Natural killer cell (primary cell): ENCODE measurements around the gene RASSF4. TPM values are rescaled to one million over a fixed set of nuclear protein-coding genes. Genes with fewer than 3 reads are reported as not detected.

Experiments used
- ATAC-seq, 3 donors: fragments of 150-1000 bp in 2 of 3; fragments of 200-7000 bp in 1 of 3; cut with Tn5 transposase; 1 replicate in 1 of 3; 2 replicates in 2 of 3; pipeline ENCODE4 v1.10.0; 2021; ENCODE audit warnings: mild to moderate bottlenecking in 2 of 3, moderate library complexity in 2 of 3
- DNase-seq, 2 donors: peaks; one replicate each; pipeline versions ENCODE4 v3.0.0 to v3.0.0-alpha.2; 2013 to 2021; ENCODE audit warnings: mixed read lengths in 1 of 2
- H3K27ac ChIP-seq: one replicate; pipeline ENCODE4 v1.5.1; 2013; ENCODE audit warnings: mild to moderate bottlenecking, low read length
- H3K27me3 ChIP-seq: one replicate; pipeline ENCODE4 v1.6.1; 2013; ENCODE audit warnings: low read length; ENCODE audit not compliant: control insufficient read depth, insufficient read depth
- H3K36me3 ChIP-seq: one replicate; pipeline ENCODE4 v1.6.1; 2013; ENCODE audit warnings: low read length; ENCODE audit not compliant: control insufficient read depth, insufficient read depth
- H3K4me1 ChIP-seq: one replicate; pipeline ENCODE4 v1.6.1; 2013; ENCODE audit warnings: low read length; ENCODE audit not compliant: control insufficient read depth, insufficient read depth
- H3K4me3 ChIP-seq: one replicate; pipeline ENCODE4 v1.5.1; 2013; ENCODE audit warnings: low read length
- H3K9me3 ChIP-seq: one replicate; pipeline ENCODE4 v1.6.1; 2013; ENCODE audit warnings: low read length; ENCODE audit not compliant: control insufficient read depth, insufficient read depth
- H3K27ac Mint-ChIP-seq, 2 donors: one replicate each; pipeline ENCODE4 v1.8.0; 2022; ENCODE audit warnings: mild to moderate bottlenecking in 2 of 2, mixed read lengths in 2 of 2, moderate library complexity in 1 of 2
- H3K27me3 Mint-ChIP-seq, 2 donors: one replicate each; pipeline ENCODE4 v1.8.0; 2022; ENCODE audit warnings: low read depth in 2 of 2, mixed read lengths in 2 of 2
- H3K36me3 Mint-ChIP-seq: one replicate; pipeline ENCODE4 v1.8.0; 2022; ENCODE audit warnings: mixed read lengths
- H3K4me1 Mint-ChIP-seq, 2 donors: one replicate each; pipeline ENCODE4 v1.8.0; 2022; ENCODE audit warnings: mixed read lengths in 2 of 2
- H3K4me3 Mint-ChIP-seq: one replicate; pipeline ENCODE4 v1.8.0; 2022; ENCODE audit warnings: mild to moderate bottlenecking, moderate library complexity, mixed read lengths
- H3K9me3 Mint-ChIP-seq, 2 donors: one replicate each; pipeline ENCODE4 v1.8.0; 2022; ENCODE audit warnings: mixed read lengths in 2 of 2
- CTCF ChIP-seq: fragments of 200-600 bp; IDR thresholded peaks from one replicate; pipeline ENCODE4 v1.8.0; 2022; ENCODE audit warnings: antibody characterized with exemption
- WGBS: methylation state at CpG from one replicate; pipeline ENCODE4 v1.1.7; 2013; ENCODE audit warnings: missing lambda C conversion rate; ENCODE audit not compliant: insufficient coverage; 5-methylcytosine and 5-hydroxymethylcytosine counted together
- intact Hi-C: fragments of 100-400 bp; cut with micrococcal nuclease; formaldehyde crosslinking; loops from one replicate; pipeline ENCODE4 v1.14.2; 2022
- total RNA-seq, 4 donors: library from RNA; stranded (reverse); fragments of 120-200 nt in 1 of 4; gene quantifications; one replicate each; pipeline versions ENCODE4 v1.2.3 to v1.2.4, GENCODE V29; 2013 to 2022

RASSF4 gene
- total RNA-seq, 3 donors from 2014 or later (not counting 1 experiment from before 2014, with no cell fraction given), result 99.8 to 116 (median 104) TPM

DNA sequence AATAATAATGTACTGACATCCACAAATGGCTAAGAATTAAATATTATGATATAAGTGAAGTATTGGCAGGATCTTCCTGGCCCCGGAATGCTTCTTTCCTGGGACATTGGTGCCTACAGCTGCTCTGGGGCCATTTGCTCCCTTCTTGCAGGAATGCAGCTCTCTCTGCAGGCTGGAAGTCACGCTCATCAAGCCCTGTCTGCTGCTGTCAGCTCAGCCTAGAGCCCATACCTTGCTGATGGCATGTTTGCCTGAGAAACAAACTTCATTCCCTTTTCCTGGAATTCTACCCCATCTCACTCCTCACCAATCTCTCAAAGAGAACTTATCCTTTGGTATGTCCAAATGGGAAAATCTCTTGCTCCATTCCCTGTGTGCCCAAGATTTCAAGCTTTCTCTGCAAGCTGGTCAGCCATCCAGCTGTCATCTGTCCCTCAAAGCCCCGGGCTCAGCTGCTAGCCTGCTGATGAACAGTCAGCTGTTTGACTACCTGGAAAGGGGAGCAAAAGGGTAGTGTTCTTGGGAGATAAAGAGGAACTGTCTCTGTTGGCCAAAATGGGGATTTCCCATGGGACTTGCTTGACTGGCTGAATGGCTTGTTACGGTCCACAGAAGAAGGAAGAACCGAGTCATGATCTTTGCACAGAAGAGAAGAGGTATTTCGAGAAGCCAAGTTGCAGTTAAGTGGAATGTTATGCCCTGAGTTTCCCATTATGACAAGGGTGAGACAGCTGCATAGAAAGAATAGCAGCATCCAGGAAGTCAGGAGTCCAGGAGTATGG lies 12.0 kb upstream of the RASSF4 start:
- Histone ChIP-seq H3K36me3 (no peaks in the 10 kb centered on the region), H3K4me3 (no peak overlapping the region), H3K4me1 (peaks cover 19% of the 10 kb centered on the region), H3K27me3 (no peaks in the 10 kb centered on the region), H3K27ac (no peak overlapping the region), H3K9me3 (no peaks in the 10 kb centered on the region)
- Mint-ChIP-seq H3K27ac (peak overlapping the region in 1 of 2 donors; percentile 30), H3K4me3 (no peak overlapping the region), H3K27me3 (no peaks in the 10 kb centered on the region), H3K4me1 (peaks cover 26 to 38% of the 10 kb centered on the region in 2 donors), H3K36me3 (peaks cover 15% of the 10 kb centered on the region), H3K9me3 (peaks cover 6 to 12% of the 10 kb centered on the region in 2 donors)
- intact Hi-C loops, result no loop called here
- no peak for TF ChIP-seq CTCF
- DNase-seq (no peak), ATAC-seq (no peak)
- WGBS, result 73% methylated on average over 6 of the region's 6 CpGs

DNA sequence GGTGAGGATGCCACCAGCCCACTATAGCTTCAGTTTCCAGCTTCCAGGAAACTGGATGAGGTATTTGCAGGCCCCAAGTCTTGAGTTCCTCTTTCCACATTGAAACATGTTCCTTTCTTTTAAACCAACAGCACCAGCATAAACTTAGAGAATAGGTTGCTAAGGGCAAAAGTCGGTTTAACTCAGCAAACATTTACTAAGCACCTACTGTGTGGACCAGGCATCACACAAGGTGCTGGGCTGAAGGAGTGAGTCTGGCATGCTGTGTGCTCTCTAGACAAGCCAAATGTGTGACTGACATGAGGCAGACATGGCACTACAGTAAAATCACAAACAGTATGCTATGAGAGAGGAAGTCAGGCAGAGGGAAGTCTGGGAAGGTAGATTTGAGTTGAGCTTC lies 11.0 kb upstream of the RASSF4 start:
- DNase-seq (no peak), ATAC-seq (no peak)
- Mint-ChIP-seq H3K27me3 (no peaks in the 10 kb centered on the region), H3K36me3 (peaks cover 15% of the 10 kb centered on the region), H3K4me1 (peaks cover 35 to 38% of the 10 kb centered on the region in 2 donors), H3K9me3 (peaks cover 6 to 12% of the 10 kb centered on the region in 2 donors), H3K27ac (peak overlapping the region in 1 of 2 donors; percentile 37), H3K4me3 (no peak overlapping the region)
- H3K36me3 ChIP-seq, result peaks cover 2% of the 10 kb centered on the region
- H3K4me1 ChIP-seq, result peaks cover 19% of the 10 kb centered on the region
- H3K27me3 ChIP-seq, result no peaks in the 10 kb centered on the region
- no peak overlapping the region for H3K4me3 ChIP-seq
- intact Hi-C loops, result no loop called here
- H3K27ac ChIP-seq, result no peak overlapping the region
- WGBS, result 64% methylated on average over 1 of the region's 1 CpG
- H3K9me3 ChIP-seq, result no peaks in the 10 kb centered on the region
- TF ChIP-seq CTCF, result no peak

DNA sequence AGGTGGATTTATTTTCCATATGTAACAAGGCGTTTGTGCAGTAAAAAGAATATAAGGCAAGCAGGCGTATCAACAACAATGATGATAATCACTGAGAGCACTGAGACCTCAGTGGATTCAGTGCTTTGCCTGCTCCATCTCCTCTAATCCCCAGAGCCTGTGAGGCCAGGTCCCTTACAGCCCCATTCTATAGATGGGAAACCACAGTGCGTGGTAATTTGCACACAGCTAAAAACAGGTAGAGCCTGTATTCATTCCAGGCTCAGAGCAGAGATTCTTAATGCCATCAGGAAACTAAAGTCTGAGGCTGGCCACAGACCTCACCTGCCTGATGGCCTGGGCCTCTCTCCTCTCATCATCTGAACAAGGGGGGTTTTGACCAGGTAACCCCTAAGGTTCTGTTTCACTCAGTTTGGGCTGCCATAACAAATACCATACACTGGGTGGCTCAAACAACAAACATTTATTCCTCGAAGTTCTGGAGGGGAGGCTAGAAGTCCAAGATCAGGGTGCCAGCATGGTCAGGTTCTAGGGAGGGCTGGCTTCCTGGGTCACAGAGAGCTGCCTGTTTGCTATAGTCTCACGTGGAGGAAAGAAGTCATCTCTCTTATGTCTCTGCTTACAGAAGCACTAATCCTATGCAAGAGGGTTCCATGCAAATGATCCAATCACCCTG lies 10.3 kb upstream of the RASSF4 start:
- Histone ChIP-seq H3K27me3 (no peaks in the 10 kb centered on the region), H3K27ac (no peak overlapping the region), H3K36me3 (peaks cover 2% of the 10 kb centered on the region), H3K9me3 (no peaks in the 10 kb centered on the region), H3K4me1 (peaks cover 19% of the 10 kb centered on the region), H3K4me3 (no peak overlapping the region)
- TF ChIP-seq CTCF, result no peak
- no peak for ATAC-seq
- Mint-ChIP-seq H3K9me3 (peaks cover 5 to 9% of the 10 kb centered on the region in 2 donors), H3K27ac (peak overlapping the region in 1 of 2 donors; percentile 37), H3K36me3 (peaks cover 13% of the 10 kb centered on the region), H3K27me3 (no peaks in the 10 kb centered on the region), H3K4me1 (peaks cover 35 to 38% of the 10 kb centered on the region in 2 donors), H3K4me3 (no peak overlapping the region)
- intact Hi-C loops, result no loop called here
- DNase-seq, result no peak
- 86% methylated on average over 5 of the region's 5 CpGs for WGBS
